ENCODE results near the gene CSF2RB. TPM values are rescaled to one million over a fixed set of nuclear protein-coding genes. Genes with fewer than 3 reads are reported as not detected.

The CSF2RB gene
- total and polyA plus RNA-seq, 2 of the 13 experiments (the other 11 are each of a cell fraction or from before 2014, with no cell fraction given): not detected

DNA sequence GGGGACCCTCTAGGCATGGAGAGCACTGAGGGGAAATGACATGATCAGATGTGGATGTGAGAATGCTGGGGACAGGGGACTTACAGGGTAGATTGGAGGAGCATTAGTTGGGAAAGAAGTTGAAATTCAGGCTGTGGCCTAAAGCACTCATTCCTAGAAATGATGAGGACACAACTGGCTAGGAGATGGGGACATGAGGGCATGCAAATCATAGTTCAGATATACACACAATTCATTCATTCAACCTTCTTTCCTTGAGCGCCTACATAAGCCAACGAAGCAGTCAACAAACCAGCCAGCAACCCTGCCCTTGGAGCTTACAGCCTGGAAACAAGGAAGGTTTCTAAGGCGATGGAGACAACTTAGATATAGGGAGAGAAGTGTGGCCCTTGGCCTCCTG is 14.2 kb downstream of the CSF2RB start (continued):
- TF ChIP-seq ZNF333 (CRISPR knock-in tag; IDR thresholded peaks at IDR 0.05; ENCODE audit: borderline replicate concordance) (no peak), ZNF558 (CRISPR knock-in tag; IDR thresholded peaks at IDR 0.05; ENCODE audit: borderline replicate concordance) (no peak), ZNF556 (CRISPR knock-in tag; IDR thresholded peaks at IDR 0.05; ENCODE audit: borderline replicate concordance) (no peak), RELA (CRISPR knock-in tag; IDR thresholded peaks at IDR 0.05) (no peak), ZBTB3 (CRISPR knock-in tag; IDR thresholded peaks at IDR 0.05; ENCODE audit: borderline replicate concordance, low read depth) (no peak), MATR3 (CRISPR knock-in tag; IDR thresholded peaks at IDR 0.05) (no peak)
- TF ChIP-seq, protein P1, sequence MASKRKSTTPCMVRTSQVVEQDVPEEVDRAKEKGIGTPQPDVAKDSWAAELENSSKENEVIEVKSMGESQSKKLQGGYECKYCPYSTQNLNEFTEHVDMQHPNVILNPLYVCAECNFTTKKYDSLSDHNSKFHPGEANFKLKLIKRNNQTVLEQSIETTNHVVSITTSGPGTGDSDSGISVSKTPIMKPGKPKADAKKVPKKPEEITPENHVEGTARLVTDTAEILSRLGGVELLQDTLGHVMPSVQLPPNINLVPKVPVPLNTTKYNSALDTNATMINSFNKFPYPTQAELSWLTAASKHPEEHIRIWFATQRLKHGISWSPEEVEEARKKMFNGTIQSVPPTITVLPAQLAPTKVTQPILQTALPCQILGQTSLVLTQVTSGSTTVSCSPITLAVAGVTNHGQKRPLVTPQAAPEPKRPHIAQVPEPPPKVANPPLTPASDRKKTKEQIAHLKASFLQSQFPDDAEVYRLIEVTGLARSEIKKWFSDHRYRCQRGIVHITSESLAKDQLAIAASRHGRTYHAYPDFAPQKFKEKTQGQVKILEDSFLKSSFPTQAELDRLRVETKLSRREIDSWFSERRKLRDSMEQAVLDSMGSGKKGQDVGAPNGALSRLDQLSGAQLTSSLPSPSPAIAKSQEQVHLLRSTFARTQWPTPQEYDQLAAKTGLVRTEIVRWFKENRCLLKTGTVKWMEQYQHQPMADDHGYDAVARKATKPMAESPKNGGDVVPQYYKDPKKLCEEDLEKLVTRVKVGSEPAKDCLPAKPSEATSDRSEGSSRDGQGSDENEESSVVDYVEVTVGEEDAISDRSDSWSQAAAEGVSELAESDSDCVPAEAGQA (IDR thresholded peaks at IDR 0.05; ENCODE audit: low read depth): no peak
- TF ChIP-seq, protein P1 (CRISPR knock-in tag; IDR thresholded peaks at IDR 0.05; ENCODE audit: borderline replicate concordance): no peak

DNA sequence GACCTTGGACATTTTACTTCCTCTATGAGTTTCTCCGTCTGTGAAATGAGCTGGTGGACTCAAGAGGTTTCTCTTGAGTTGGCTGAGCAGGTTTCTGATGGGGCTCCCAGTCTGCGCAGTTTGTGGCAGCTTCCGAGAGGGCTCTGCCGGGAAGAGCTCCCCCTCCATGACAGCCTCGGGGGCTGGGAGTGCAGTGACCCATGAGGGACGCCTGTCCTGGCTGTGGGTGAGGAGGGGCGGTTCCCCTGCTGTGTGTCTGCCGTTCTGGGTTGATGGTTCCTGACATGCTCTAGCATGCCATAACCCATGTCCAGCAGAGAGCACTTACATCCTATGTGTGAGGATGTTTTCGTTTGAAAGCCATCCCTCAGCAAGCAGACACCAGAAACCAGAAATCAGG is 14.8 kb downstream of the CSF2RB start:
- WGBS (ENCODE audit: low lambda C conversion rate): 0% methylated on average over 1 of the region's 9 CpGs
- intact Hi-C loops (cut with micrococcal nuclease; ENCODE audit: unreplicated experiment): no loop called here

More for the DNA sequence above, 14.8 kb downstream of the CSF2RB start:
- CTCF ChIA-PET (ENCODE audit: low intra/inter-chr PET ratio, low total read pairs): no interaction called here
- no peak overlapping the region for H3K4me3 ChIP-seq (replicated peaks in 1 of 3; ENCODE audit: insufficient read depth in 1 of 3, low read depth in 2 of 3, low read length in 3 of 3)
- TF ChIP-seq MEF2D (CRISPR knock-in tag; IDR thresholded peaks at IDR 0.05) (no peak), FOSL1 (CRISPR knock-in tag; IDR thresholded peaks at IDR 0.05; ENCODE audit: borderline replicate concordance) (no peak), THYN1 (CRISPR knock-in tag; IDR thresholded peaks at IDR 0.05; ENCODE audit: borderline replicate concordance, low read depth) (no peak)
- in situ Hi-C loops (cut with HindIII; ENCODE audit: extremely low pct_ligation_motif_present, low pct_unique_long_range_greater_than_20kb): no loop called here
- H4K20me1 ChIP-seq (ENCODE audit: insufficient read depth, low read length): no peaks in the 10 kb centered on the region
- ATAC-seq: no peak
- no TSS peak for BruUV-seq (replicated peaks)
- H3K4me2 ChIP-seq (ENCODE audit: low read depth, low read length): no peak overlapping the region
- no peaks in the 10 kb centered on the region for H3K4me1 ChIP-seq (ENCODE audit: insufficient read depth, low read length)
- no peaks in the 10 kb centered on the region for H3K9me3 ChIP-seq (ENCODE audit: low read length)
- no peaks in the 10 kb centered on the region for H3K36me3 ChIP-seq (replicated peaks in 1 of 2; ENCODE audit: control insufficient read depth in 1 of 2, insufficient read depth in 2 of 2, low read length in 2 of 2)
- H3K27ac ChIP-seq (ENCODE audit: extremely low read length, insufficient read depth, low read length): no peak overlapping the region
- DNase-seq (ENCODE audit: low spot score): no peak
- FAIRE-seq: no peak
- POLR2A ChIA-PET: no interaction called here
- H3K79me2 ChIP-seq (ENCODE audit: insufficient read depth, low read length): no peaks in the 10 kb centered on the region
- peaks cover 6 to 78% of the 10 kb centered on the region in 2 experiments for H3K27me3 ChIP-seq (ENCODE audit: control insufficient read depth in 1 of 2, insufficient read depth in 2 of 2, low read length in 2 of 2)
- no peak overlapping the region for H3K9ac ChIP-seq (ENCODE audit: insufficient read depth, low read depth, low read length)
- no peak overlapping the region for H2AFZ ChIP-seq (ENCODE audit: low read length)

Measured in HepG2 (cell line).